Activated naive CD8-positive, alpha-beta T cell treated with anti-CD3 and anti-CD28 coated beads, Interleukin-2, amount 50 U/mL, for 24 hours (primary cell): Measurements from ENCODE around the gene TKTL1.
A peak's percentile ranks its signal among the peaks of the same experiment; 100 is the strongest.

ENCODE experiments used
- ATAC-seq: fragments of 150-1000 bp; cut with Tn5 transposase; one replicate; pipeline ENCODE4 v1.10.0; 2021
- DNase-seq: peaks from one replicate; pipeline ENCODE4 v3.0.0; 2021
- H3K27ac Mint-ChIP-seq: one replicate; pipeline ENCODE4 v1.8.0; 2021; ENCODE audit warnings: mild to moderate bottlenecking, mixed read lengths
- H3K27me3 Mint-ChIP-seq: one replicate; pipeline ENCODE4 v1.8.0; 2021; ENCODE audit warnings: mixed read lengths
- H3K36me3 Mint-ChIP-seq: one replicate; pipeline ENCODE4 v1.8.0; 2021; ENCODE audit warnings: low read depth, mixed read lengths
- H3K4me1 Mint-ChIP-seq: one replicate; pipeline ENCODE4 v1.8.0; 2021; ENCODE audit warnings: mixed read lengths
- H3K4me3 Mint-ChIP-seq: one replicate; pipeline ENCODE4 v1.8.0; 2021; ENCODE audit warnings: mild to moderate bottlenecking, moderate library complexity, mixed read lengths
- H3K9me3 Mint-ChIP-seq: one replicate; pipeline ENCODE4 v1.8.0; 2021; ENCODE audit warnings: mixed read lengths

The TKTL1 gene

DNA sequence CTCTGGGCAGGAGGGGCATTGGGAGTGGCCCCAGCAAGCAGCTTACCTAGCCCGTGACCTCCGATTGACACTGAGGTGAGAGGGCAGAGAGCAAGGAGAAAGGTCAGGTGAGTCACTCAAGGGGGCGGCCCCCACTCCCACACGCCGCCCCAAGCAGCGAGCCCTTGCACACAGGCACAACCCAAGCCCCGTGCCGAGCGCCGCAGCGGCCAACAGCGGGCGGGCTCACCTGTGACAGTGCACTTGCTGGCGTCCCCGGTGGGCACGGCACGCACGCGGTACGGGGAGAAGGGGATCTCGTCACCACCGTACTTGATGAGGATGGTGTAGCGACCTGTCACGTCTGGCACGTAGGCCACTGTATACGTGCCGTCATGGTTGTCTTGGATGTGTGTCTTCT, 61.6 kb downstream of the TKTL1 start:
- no peaks in the 10 kb centered on the region for H3K27me3 Mint-ChIP-seq
- no peak overlapping the region for H3K27ac Mint-ChIP-seq
- H3K4me1 Mint-ChIP-seq = peaks cover 36% of the 10 kb centered on the region
- H3K4me3 Mint-ChIP-seq = no peak overlapping the region
- ATAC-seq (peak; percentile 12), DNase-seq (no peak)
- no peaks in the 10 kb centered on the region for H3K9me3 Mint-ChIP-seq
- peaks cover 20% of the 10 kb centered on the region for H3K36me3 Mint-ChIP-seq

DNA sequence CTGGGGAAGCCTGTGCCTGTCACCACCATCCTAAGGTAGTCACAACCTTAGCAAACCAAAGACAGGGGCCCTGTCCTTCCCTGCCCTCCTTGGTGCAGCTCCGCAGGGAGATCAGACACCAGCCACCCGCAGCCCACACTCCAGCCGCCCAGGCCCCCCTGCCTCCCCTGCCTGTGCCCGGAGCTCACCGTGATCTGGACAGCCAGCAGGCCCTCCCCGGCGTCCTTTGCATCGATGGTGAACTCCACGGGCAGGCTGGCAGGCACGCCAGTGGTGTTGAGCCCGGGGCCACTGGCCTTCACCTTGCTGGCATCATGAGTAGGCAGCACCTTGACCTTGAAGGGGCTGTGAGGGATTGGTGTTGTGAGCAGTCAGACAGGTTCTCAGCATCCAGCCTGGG, 62.4 kb downstream of the TKTL1 start:
- no peaks in the 10 kb centered on the region for H3K27me3 Mint-ChIP-seq

DNA sequence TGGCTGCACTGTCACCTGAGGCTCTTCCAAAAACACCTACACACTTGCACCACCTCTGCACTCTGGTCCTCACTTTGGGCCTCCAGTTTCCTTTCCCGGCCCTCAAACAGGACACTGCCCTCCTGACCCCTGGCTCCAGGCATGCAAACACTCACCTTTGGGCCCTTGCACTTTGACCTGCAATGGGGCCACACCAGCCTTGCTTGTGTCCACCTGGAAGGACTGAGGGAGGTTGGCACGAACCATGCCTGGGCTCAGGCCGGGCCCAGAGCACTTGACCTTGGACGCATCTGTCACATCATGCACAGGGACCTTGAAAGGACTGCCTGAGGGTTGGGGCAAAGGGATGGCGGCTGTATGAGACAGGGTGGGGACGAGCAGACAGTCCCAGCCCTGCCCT, 63.2 kb downstream of the TKTL1 start:
- DNase-seq = no peak
- no peak for ATAC-seq
- peaks cover 23% of the 10 kb centered on the region for H3K36me3 Mint-ChIP-seq
- no peaks in the 10 kb centered on the region for H3K27me3 Mint-ChIP-seq
- peaks cover 35% of the 10 kb centered on the region for H3K4me1 Mint-ChIP-seq
- no peak overlapping the region for H3K4me3 Mint-ChIP-seq
- peak overlapping the region; percentile 60 for H3K27ac Mint-ChIP-seq
- H3K9me3 Mint-ChIP-seq = no peaks in the 10 kb centered on the region

More for the DNA sequence above, 62.4 kb downstream of the TKTL1 start:
- Mint-ChIP-seq H3K27ac (no peak overlapping the region), H3K4me1 (peaks cover 38% of the 10 kb centered on the region), H3K36me3 (peaks cover 23% of the 10 kb centered on the region), H3K9me3 (no peaks in the 10 kb centered on the region), H3K4me3 (no peak overlapping the region)
- ATAC-seq (no peak), DNase-seq (no peak)

DNA sequence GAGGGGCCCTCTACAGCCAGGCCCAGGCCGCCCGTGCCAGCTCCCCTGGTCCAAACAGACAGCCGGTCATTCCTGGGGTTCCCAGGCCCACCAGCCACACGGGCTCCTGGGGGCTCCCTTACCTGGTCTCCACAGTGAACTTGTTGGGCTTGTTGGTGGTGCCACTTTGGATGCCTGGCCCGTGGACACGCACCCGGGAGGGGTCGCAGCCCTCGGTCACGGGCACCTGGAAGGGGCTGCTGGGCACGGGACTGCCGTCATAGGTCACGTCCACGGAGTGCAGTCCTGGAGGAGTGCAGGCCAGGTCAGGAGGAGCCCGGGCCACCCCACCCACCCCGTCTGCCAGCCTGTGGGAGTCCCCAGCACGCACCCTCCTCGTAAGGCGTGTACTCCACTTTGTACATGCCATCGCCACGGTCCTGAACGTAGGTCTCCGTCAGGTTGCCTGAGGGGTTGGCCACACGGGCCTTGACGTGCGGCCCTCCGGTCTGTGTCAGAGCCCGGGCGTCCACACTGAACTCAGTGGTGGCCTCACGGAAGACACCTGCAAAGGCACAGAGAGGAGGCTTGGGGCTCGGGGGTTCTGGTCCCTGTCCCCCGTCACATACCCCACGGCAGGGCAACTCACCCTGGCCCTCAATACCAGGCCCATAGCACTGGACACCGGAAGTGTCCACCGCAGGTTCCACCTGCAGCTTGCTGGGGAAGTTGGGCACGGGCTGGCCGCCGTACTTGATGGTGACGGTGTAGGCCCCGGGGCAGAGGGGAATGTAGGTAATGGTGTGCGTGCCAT, 64.0 kb downstream of the TKTL1 start:
- ATAC-seq (no peak), DNase-seq (no peak)
- peaks cover 22% of the 10 kb centered on the region for H3K36me3 Mint-ChIP-seq
- no peaks in the 10 kb centered on the region for H3K9me3 Mint-ChIP-seq
- peaks cover 31% of the 10 kb centered on the region for H3K4me1 Mint-ChIP-seq
- H3K27ac Mint-ChIP-seq = no peak overlapping the region
- H3K27me3 Mint-ChIP-seq = no peaks in the 10 kb centered on the region
- no peak overlapping the region for H3K4me3 Mint-ChIP-seq

DNA sequence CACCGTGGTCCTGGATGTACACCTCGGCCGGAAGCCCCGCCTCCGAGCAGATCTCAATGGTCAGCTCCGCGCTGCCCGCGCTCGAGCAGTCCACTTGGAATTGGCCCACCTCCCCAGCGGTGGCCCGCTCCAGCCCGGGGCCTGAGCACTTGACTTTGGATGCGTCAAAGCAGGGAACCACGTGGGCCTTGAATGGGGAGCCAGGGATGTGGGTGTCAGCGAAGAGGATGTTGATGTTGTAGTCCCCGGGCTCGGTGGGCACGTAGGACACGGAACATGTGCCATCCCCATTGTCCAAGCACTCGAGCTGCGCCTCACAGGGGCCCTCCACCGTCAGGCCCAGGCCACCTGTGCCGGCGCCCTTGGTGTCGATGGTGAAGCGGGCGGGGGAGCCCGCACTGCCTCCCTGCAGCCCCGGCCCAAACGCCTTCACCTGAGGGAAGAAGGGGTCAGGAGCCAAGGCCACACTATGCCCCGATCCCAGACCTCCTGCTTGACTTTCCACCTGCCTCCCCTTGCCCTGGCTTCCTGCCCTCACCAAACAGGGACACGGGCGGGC, 64.6 kb downstream of the TKTL1 start:
- H3K36me3 Mint-ChIP-seq = peaks cover 28% of the 10 kb centered on the region
- H3K4me3 Mint-ChIP-seq = no peak overlapping the region
- ATAC-seq (no peak), DNase-seq (no peak)
- peaks cover 32% of the 10 kb centered on the region for H3K4me1 Mint-ChIP-seq
- no peak overlapping the region for H3K27ac Mint-ChIP-seq
- H3K27me3 Mint-ChIP-seq = no peaks in the 10 kb centered on the region
- H3K9me3 Mint-ChIP-seq = no peaks in the 10 kb centered on the region

DNA sequence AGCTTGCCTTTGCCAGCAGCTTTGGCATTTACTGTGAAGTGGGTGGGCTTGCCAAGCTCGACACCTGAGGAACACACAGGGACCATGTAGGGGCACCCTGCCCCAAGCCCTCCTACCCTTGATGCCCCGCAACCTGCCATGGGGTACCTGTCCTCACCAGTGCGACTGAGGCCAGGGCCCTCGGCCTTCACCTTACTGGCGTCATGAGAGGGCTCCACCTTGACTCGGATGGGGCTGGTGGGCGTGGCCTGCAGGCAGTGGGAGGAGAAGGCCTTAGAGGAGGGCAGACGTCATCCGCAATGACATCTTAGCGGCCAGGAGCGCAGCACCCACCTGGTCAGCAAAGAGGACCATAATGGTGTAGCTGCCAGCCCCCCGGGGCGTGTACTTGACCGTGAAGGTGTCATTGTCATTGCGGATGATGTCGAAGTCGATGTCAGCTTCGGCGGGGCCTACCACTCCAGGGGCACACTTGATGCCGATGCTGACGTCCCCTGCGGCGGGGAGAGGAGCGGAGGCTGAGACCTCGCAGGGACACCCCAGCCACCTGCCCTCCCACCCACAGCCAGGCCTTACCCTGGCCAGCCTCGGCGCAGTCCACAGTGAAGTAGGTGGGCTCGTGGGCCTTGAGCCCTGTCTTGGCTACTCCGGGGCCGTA, 66.6 kb downstream of the TKTL1 start:
- Mint-ChIP-seq H3K4me3 (no peak overlapping the region), H3K27me3 (no peaks in the 10 kb centered on the region), H3K36me3 (peaks cover 30% of the 10 kb centered on the region), H3K9me3 (no peaks in the 10 kb centered on the region), H3K27ac (no peak overlapping the region), H3K4me1 (peaks cover 31% of the 10 kb centered on the region)
- ATAC-seq (no peak), DNase-seq (no peak)

DNA sequence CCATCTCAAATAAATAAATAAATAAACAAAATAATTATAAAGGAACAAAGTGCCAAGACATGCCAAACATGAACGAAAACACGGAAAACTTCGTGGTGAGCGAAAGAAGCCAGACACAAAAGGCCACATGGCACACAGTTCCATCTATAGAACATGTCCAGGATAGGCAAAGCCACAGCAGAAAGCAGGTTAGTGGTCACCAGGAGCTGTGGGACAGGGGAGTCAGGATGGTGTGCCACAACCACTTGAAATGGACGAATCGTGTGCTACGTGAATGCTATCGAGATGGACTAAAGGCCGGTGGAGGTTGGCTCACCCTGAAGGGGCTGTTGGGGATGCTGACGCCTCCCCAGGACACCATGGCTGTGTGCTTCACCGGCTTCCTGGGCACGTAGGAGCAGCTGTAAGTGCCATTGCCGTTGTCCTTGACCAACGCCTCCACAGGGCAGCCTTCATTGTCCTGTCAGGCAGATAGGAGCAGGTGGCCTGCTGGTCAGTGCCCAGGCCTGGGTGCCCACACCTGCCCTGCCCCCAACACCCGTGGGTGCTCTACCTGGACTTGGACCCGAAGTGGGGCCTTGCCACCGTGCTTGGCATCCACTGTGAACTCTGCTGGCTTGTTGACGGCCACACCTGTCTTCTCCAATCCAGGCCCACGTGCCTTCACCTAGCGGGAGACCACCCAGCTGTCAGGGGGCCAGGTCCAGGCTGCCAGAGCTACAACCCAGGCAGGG, 68.3 kb downstream of the TKTL1 start:
- DNase-seq = no peak
- Mint-ChIP-seq H3K4me3 (no peak overlapping the region), H3K36me3 (peaks cover 23% of the 10 kb centered on the region)

DNA sequence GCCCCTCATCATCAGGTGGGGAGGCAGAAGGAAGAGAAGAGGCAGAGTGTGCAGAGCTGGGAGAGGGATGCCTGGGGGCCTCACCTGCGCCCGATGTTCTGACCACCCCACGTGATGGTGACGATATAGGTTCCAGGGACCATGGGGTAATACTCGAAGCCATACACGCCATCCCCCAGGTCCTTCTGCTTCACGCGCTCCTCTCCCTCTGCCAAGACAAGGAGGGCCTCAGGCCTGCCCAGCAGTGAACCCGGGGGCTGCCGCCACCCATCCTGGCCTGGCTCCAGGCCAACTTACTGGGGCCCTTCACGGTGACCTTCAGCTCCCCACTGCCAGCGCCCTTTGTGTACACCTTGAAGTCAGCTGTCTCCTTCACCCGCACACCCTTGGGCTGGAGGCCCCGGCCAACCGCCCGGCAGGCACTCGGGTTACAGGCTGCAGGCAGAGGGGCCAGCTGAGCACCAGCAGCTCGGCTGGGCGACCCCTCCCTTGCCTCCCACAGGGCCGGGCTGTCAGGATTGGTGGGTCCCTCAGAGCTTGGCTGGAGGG, 69.5 kb downstream of the TKTL1 start:
- Mint-ChIP-seq H3K27me3 (no peaks in the 10 kb centered on the region), H3K36me3 (peaks cover 26% of the 10 kb centered on the region), H3K27ac (no peak overlapping the region), H3K4me3 (peak overlapping the region; percentile 24), H3K9me3 (no peaks in the 10 kb centered on the region), H3K4me1 (peaks cover 31% of the 10 kb centered on the region)
- no peak for ATAC-seq
- no peak for DNase-seq

More for the DNA sequence above, 68.3 kb downstream of the TKTL1 start:
- Mint-ChIP-seq H3K4me1 (peaks cover 29% of the 10 kb centered on the region), H3K27me3 (no peaks in the 10 kb centered on the region), H3K27ac (no peak overlapping the region), H3K9me3 (no peaks in the 10 kb centered on the region)
- no peak for ATAC-seq

DNA sequence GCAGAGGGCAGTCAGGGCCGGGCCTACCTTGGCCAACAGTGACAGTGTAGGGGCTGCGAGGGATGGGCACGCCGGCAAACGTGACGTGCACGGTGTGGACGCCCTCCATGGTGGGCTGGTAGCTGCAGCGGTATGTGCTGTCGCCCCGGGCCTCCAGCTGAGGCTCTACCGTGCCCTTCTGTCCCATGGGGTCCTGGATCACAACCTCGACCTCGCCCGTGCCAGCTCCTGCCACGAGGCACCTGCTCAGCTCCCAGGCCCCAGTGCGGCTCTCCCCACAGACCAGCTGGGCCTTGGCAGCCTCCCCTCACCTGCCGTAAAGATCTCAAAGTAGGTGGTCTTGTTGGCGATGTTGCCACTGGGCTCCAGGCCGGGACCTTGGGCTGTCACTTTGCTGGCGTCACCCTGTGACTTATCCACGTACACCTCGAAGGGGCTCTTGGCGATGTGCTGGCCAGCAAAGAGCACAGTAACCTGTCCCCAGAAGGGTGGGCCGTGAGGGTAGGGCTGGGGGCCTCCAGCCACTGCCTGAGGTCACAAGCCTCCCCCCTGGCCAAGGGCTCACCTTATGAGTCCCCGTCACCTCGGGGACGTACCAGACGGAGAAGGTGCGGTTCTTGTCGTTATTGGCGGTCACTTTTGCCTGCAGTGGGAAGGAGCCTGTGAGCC, 70.5 kb downstream of the TKTL1 start:
- no peak overlapping the region for H3K4me3 Mint-ChIP-seq
- peaks cover 29% of the 10 kb centered on the region for H3K36me3 Mint-ChIP-seq
- no peak overlapping the region for H3K27ac Mint-ChIP-seq

DNA sequence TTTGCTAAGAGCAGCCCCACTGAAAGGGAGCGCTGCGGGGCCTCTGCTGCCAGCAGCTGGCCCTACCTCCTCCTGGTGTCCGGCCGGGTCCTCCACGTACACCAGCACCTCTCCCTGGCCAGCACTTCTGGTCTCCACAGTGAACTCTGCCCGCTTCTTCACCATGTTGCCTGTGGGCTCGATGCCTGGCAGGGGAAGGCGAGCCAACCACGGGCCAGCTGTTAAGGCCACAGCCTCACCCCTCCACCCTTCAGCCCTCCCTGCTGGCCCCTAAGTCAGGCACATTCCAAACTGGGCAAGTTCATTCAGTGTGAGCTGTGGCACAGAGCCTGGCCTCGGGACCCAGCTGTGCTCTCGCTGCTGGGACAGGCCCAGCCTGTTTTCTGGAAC, 71.1 kb downstream of the TKTL1 start:
- Mint-ChIP-seq H3K4me1 (peaks cover 26% of the 10 kb centered on the region), H3K36me3 (peaks cover 29% of the 10 kb centered on the region), H3K9me3 (no peaks in the 10 kb centered on the region), H3K27me3 (no peaks in the 10 kb centered on the region), H3K27ac (no peak overlapping the region), H3K4me3 (no peak overlapping the region)
- DNase-seq (no peak), ATAC-seq (no peak)

More for the DNA sequence above, 70.5 kb downstream of the TKTL1 start:
- Mint-ChIP-seq H3K27me3 (no peaks in the 10 kb centered on the region), H3K4me1 (peaks cover 28% of the 10 kb centered on the region), H3K9me3 (no peaks in the 10 kb centered on the region)
- ATAC-seq (no peak), DNase-seq (no peak)

DNA sequence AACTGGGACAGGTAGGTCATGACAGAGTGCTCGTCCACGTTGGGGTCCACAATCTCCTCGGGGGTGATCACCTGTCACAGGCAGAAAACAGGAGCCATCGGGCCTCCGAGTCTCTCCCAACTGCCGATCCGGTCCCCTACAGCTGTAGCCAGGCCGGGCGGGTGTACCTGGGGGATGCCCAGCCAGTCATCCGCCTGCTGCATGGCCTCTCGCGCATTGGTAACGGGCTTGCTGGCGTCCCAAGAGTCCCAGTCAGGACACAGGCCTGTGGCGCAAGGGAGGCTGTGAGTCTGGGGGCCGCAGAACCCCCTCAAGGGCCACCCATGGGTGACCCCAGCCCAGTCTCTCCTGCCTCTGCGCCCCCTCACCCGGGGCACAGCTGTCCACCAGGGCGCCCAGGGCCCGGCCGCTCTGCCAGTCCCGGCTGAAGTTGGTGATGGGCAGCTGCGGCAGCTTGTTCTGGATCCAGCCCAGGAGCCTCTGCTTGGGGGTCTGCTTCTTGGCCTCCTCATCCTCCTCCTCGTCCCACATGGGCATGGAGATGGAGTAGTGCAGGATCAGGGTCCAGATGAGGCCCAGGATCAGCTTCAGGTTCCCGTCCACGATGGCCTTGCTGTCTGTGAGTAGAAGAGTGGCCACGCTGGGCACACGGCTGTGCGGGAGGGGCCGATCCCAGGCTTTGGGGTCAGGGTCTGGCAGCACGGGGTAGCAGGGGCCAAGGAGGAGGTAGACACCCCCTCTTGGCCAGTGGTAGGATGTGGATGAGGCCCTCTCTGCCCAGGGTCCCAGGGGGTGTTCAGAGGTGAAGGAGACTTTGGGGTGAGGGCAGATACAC, 72.1 kb downstream of the TKTL1 start:
- H3K36me3 Mint-ChIP-seq = peaks cover 27% of the 10 kb centered on the region
- no peak for DNase-seq
- peak overlapping the region; percentile 85 for H3K27ac Mint-ChIP-seq
- H3K4me3 Mint-ChIP-seq = peak overlapping the region; percentile 95
- ATAC-seq = no peak
- no peaks in the 10 kb centered on the region for H3K9me3 Mint-ChIP-seq
- no peaks in the 10 kb centered on the region for H3K27me3 Mint-ChIP-seq
- peaks cover 29% of the 10 kb centered on the region for H3K4me1 Mint-ChIP-seq

DNA sequence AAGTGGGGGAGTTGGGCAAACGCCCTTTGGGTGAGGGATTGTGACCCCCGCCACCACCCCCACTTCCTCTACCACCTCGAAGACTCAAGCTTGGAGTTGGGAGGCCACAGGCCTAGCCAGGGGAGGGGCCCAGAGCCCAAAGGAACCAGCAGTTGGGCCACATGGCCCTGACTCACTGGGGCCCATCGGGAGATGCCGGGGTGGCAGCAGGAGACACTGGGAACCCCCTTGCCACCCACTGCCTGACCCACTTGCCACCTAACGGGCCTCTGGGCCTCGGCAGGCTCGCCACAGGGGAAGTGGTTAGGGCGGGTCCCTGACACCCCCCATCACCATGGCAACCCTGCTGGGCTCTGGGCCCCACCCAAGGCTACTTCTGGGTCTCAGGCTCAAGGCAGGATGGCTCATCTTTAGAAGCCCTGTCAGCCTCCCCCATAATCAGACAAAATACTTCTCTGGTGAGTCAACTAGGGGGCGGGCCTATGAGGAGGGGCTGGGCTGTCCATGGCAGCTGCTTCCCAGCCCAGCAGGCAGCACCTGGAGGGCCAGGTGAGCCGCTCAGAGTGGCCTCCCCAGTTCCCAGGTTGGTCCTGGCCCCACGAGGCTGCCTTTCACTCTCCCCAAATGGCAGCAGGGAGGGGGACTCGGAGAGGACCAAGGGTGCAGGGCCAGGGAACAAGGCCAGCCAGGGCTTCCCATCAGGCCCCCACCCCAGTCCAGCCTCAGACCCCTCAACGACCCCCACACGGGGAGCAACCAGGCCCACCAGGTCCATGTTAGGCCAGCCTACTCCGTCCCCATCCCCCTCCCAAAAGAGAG, 73.2 kb downstream of the TKTL1 start:
- DNase-seq (peak; percentile 92), ATAC-seq (peak; percentile 70)
- H3K4me1 Mint-ChIP-seq = peaks cover 33% of the 10 kb centered on the region
- H3K36me3 Mint-ChIP-seq = peaks cover 23% of the 10 kb centered on the region
- H3K9me3 Mint-ChIP-seq = no peaks in the 10 kb centered on the region
- H3K27me3 Mint-ChIP-seq = no peaks in the 10 kb centered on the region
- peak overlapping the region; percentile 85 for H3K27ac Mint-ChIP-seq
- peak overlapping the region; percentile 95 for H3K4me3 Mint-ChIP-seq
